NCI-H446 treated with DMSO at 0.1 percent for 48 hours (cell line): Measurements from ENCODE around the gene RUFY2.
"Not testable (repeated sequence)": the region's sequence is repeated elsewhere in the genome, so short reads cannot be mapped to it uniquely, and the experiment has no call there.

Source experiments
- DNase-seq: peaks from one replicate; lab custom pipeline; 2025; lab: John Stamatoyannopoulos, UW

RUFY2 gene

GRCh38 chr10:68406815-68407548 lies at the start of gene RUFY2:
RUFY2 (minus strand) TSS chr10:68407277; CDS start chr10:68407189, 88 bp downstream.
- peak; percentile 23 for DNase-seq

GRCh38 chr10:68449698-68450097 lies 42.6 kb upstream of the RUFY2 start:
- not testable (repeated sequence) for DNase-seq

- DNase-seq, result no peak
Measured at GRCh38 chr10:68446179-68446578, 39.1 kb upstream of the RUFY2 start.

GRCh38 chr10:68442971-68443370 lies 35.9 kb upstream of the RUFY2 start:
- no peak for DNase-seq

- no peak for DNase-seq
Measured at GRCh38 chr10:68440898-68441297, 33.8 kb upstream of the RUFY2 start.

GRCh38 chr10:68435803-68436202 lies 28.7 kb upstream of the RUFY2 start:
- DNase-seq, result no peak

- no peak for DNase-seq
Measured at GRCh38 chr10:68434657-68435056, 27.6 kb upstream of the RUFY2 start.

- DNase-seq, result peak; percentile 23
Measured at GRCh38 chr10:68428396-68429104, 21.5 kb upstream of the RUFY2 start.

GRCh38 chr10:68424454-68425014 lies 17.5 kb upstream of the RUFY2 start:
- DNase-seq, result no peak

- DNase-seq, result no peak
Measured at GRCh38 chr10:68423522-68423921, 16.4 kb upstream of the RUFY2 start.

- DNase-seq, result no peak
Measured at GRCh38 chr10:68419376-68419775, 12.3 kb upstream of the RUFY2 start.

GRCh38 chr10:68408898-68409518 lies 1.9 kb upstream of the RUFY2 start:
- DNase-seq, result no peak

GRCh38 chr10:68406111-68406814 lies 814 bp downstream of the RUFY2 start:
- no peak for DNase-seq

GRCh38 chr10:68403701-68404100 lies 3.4 kb downstream of the RUFY2 start:
- DNase-seq, result no peak

- no peak for DNase-seq
Measured at GRCh38 chr10:68402276-68402675, 4.8 kb downstream of the RUFY2 start.

- no peak for DNase-seq
Measured at GRCh38 chr10:68397005-68397404, 10.1 kb downstream of the RUFY2 start.

- no peak for DNase-seq
Measured at GRCh38 chr10:68385740-68386139, 21.3 kb downstream of the RUFY2 start.

- no peak for DNase-seq
Measured at GRCh38 chr10:68371604-68372003, 35.5 kb downstream of the RUFY2 start.

- no peak for DNase-seq
Measured at GRCh38 chr10:68367121-68367520, 40.0 kb downstream of the RUFY2 start.

- no peak for DNase-seq
Measured at GRCh38 chr10:68366600-68366999, 40.5 kb downstream of the RUFY2 start.

GRCh38 chr10:68365611-68366010 lies 41.5 kb downstream of the RUFY2 start:
- no peak for DNase-seq
